Measurements from ENCODE around the gene RSPH9.

GRCh38 chr6:43634702-43635303 lies 10.0 kb upstream of the RSPH9 start:
- TF ChIP-seq CTCF (IDR thresholded peaks at IDR 0.05) (no peak), POLR2AphosphoS5 (IDR thresholded peaks at IDR 0.05; ENCODE audit: low read depth, low read length) (no peak), REST (IDR thresholded peaks at IDR 0.05; ENCODE audit: insufficient read depth in 1 of 2, low read depth in 2 of 2, low read length in 1 of 2) (no peak), SIN3A (IDR thresholded peaks at IDR 0.05; ENCODE audit: borderline replicate concordance, insufficient read depth, low read depth, low read length) (no peak)
